HCT116 (cell line): Measurements from ENCODE around the gene LRRC1. TPM values are rescaled to one million over a fixed set of nuclear protein-coding genes. Genes with fewer than 3 reads are reported as not detected.

Source experiments
- ATAC-seq: fragments of 200-7000 bp; cut with Tn5 transposase; 2 replicates; pipeline ENCODE4 v1.9.1; 2020; ENCODE audit warnings: mild to moderate bottlenecking, moderate library complexity
- BruUV-seq: library from RNA; stranded (reverse); fragments of 400-500 nt; replicated peaks from 2 replicates; lab custom pipeline; 2021; lab: Mats Ljungman, UMichigan
- CTCF ChIA-PET: fragments of 300-600 bp; sonication (Branson Sonifier 250); formaldehyde crosslinking; loops from one replicate; lab custom pipeline; 2021; ENCODE audit warnings: antibody characterized with exemption; lab: Charles Lee
- POLR2A ChIA-PET: fragments of 300-600, 350-600 bp; sonication (Branson Sonifier 250); formaldehyde crosslinking; loops from one replicate; lab custom pipeline; 2021; ENCODE audit warnings: antibody characterized with exemption; lab: Charles Lee
- RAD21 ChIA-PET, 2 experiments: fragments of 300-600 bp; sonication (Branson Sonifier 250); formaldehyde crosslinking; loops; one replicate each; lab custom pipeline; 2023; ENCODE audit warnings: low total read pairs in 2 of 2; ENCODE audit not compliant: uncharacterized antibody in 2 of 2, unreplicated experiment in 2 of 2, low non-redundant PET in 1 of 2; lab: Charles Lee
- DNase-seq: peaks from one replicate; pipeline ENCODE4 v3.0.0-alpha.2; 2010; ENCODE audit warnings: low read depth, low spot score
- H2AFZ ChIP-seq: fragments of 200-600 bp; shearing (Covaris generic), sonication (generic); 2 replicates; pipeline ENCODE4 v1.6.1; 2017; ENCODE audit warnings: low read depth, mixed run types, mixed read lengths, antibody characterized with exemption, low read length; ENCODE audit not compliant: poor library complexity, severe bottlenecking
- H3K27ac ChIP-seq: 2 replicates; pipeline ENCODE4 v1.5.1; 2012; ENCODE audit warnings: low read depth, low read length
- H3K27me3 ChIP-seq: fragments of 200-600 bp; sonication (generic); 2 replicates; pipeline ENCODE4 v1.6.1; 2016; ENCODE audit warnings: mixed run types, low read length, mixed read lengths; ENCODE audit not compliant: insufficient read depth
- H3K36me3 ChIP-seq, 2 experiments: fragments of 200-500 bp in 1 of 2; fragments of 200-600 bp in 1 of 2; sonication (Bioruptor generic) in 1 of 2; sonication (generic) in 1 of 2; 2 replicates each; pipeline versions ENCODE4 v1.5.1 to v1.6.1; 2014 to 2016; ENCODE audit warnings: low read length in 2 of 2, inconsistent platforms in 1 of 2, mixed read lengths in 1 of 2, mixed run types in 1 of 2; ENCODE audit not compliant: insufficient read depth in 2 of 2, control insufficient read depth in 1 of 2
- H3K4me1 ChIP-seq, 2 experiments: fragments of 200-600 bp in 1 of 2; sonication (generic) in 1 of 2; 2 replicates each; pipeline versions ENCODE4 v1.5.1 to v1.6.1; 2012 to 2017; ENCODE audit warnings: low read length in 2 of 2, inconsistent platforms in 1 of 2, mild to moderate bottlenecking in 1 of 2, mixed read lengths in 1 of 2, mixed run types in 1 of 2, moderate library complexity in 1 of 2; ENCODE audit not compliant: insufficient read depth in 2 of 2, control insufficient read depth in 1 of 2
- H3K4me2 ChIP-seq: fragments of 200-600 bp; sonication (generic); 2 replicates; pipeline ENCODE4 v1.6.1; 2017; ENCODE audit warnings: mixed run types, low read length, mixed read lengths
- H3K4me3 ChIP-seq, 2 experiments: fragments of 200-600 bp in 1 of 2; sonication (generic) in 1 of 2; replicated peaks in 1 of 2; 2 replicates each; pipeline ENCODE4 v1.5.1; 2011 to 2016; ENCODE audit warnings: low read length in 2 of 2, control low read depth in 1 of 2, low read depth in 1 of 2, mild to moderate bottlenecking in 1 of 2, mixed read lengths in 1 of 2, mixed run types in 1 of 2
- H3K79me2 ChIP-seq: fragments of 200-600 bp; sonication (generic); 2 replicates; pipeline ENCODE4 v1.6.1; 2017; ENCODE audit warnings: mild to moderate bottlenecking, mixed run types, low read length, moderate library complexity, mixed read lengths; ENCODE audit not compliant: insufficient read depth
- H3K9ac ChIP-seq: fragments of 200-600 bp; sonication (generic); 2 replicates; pipeline ENCODE4 v1.6.1; 2016; ENCODE audit warnings: low read length, mixed read lengths
- H3K9me2 ChIP-seq: fragments of 200-600 bp; sonication (generic), shearing (Covaris generic); 2 replicates; pipeline ENCODE4 v1.6.1; 2017; ENCODE audit warnings: mixed run types, mild to moderate bottlenecking, moderate library complexity; ENCODE audit not compliant: insufficient read depth
- H3K9me3 ChIP-seq, 2 experiments: fragments of 200-500 bp in 1 of 2; fragments of 200-600 bp in 1 of 2; sonication (Bioruptor generic) in 1 of 2; sonication (generic) in 1 of 2; 2 replicates each; pipeline ENCODE4 v1.6.1; 2014 to 2017; ENCODE audit warnings: low read length in 2 of 2, mixed read lengths in 2 of 2, inconsistent platforms in 1 of 2, low read depth in 1 of 2, mild to moderate bottlenecking in 1 of 2, mixed run types in 1 of 2, moderate library complexity in 1 of 2; ENCODE audit not compliant: control insufficient read depth in 1 of 2, insufficient read depth in 1 of 2
- H4K20me1 ChIP-seq: fragments of 200-600 bp; sonication (generic), shearing (Covaris generic); 2 replicates; pipeline ENCODE4 v1.6.1; 2017; ENCODE audit warnings: mixed run types, mild to moderate bottlenecking, moderate library complexity; ENCODE audit not compliant: insufficient read depth
- CEBPB ChIP-seq: IDR thresholded peaks from 2 replicates; pipeline ENCODE4 v1.6.1; 2012; ENCODE audit warnings: low read depth
- EGR1 ChIP-seq: IDR thresholded peaks from 2 replicates; pipeline ENCODE4 v1.6.1; 2012; ENCODE audit warnings: low read depth
- ELF1 ChIP-seq: IDR thresholded peaks from 2 replicates; pipeline ENCODE4 v1.6.1; 2012; ENCODE audit warnings: low read depth, borderline replicate concordance
- JUND ChIP-seq: IDR thresholded peaks from 2 replicates; pipeline ENCODE4 v1.6.1; 2012
- POLR2A ChIP-seq: IDR thresholded peaks from 2 replicates; pipeline ENCODE4 v1.7.0; 2011; ENCODE audit warnings: borderline replicate concordance; ENCODE audit not compliant: insufficient read depth, insufficient read length; ENCODE audit errors: extremely low read depth
- RAD21 ChIP-seq: IDR thresholded peaks from 2 replicates; pipeline ENCODE4 v1.6.1; 2012; ENCODE audit warnings: low read depth, mild to moderate bottlenecking
- SIN3A ChIP-seq: IDR thresholded peaks from 2 replicates; pipeline ENCODE4 v1.6.1; 2012; ENCODE audit warnings: low read depth
- SP1 ChIP-seq: IDR thresholded peaks from 2 replicates; pipeline ENCODE4 v1.6.1; 2012; ENCODE audit warnings: low read depth
- SRF ChIP-seq: IDR thresholded peaks from 2 replicates; pipeline ENCODE4 v1.6.1; 2012; ENCODE audit warnings: low read depth
- TCF7L2 ChIP-seq: IDR thresholded peaks from 2 replicates; pipeline ENCODE4 v1.7.0; 2011; ENCODE audit warnings: borderline replicate concordance, inconsistent platforms; ENCODE audit not compliant: insufficient read depth, insufficient read length; ENCODE audit errors: extremely low read depth
- YY1 ChIP-seq: IDR thresholded peaks from 2 replicates; pipeline ENCODE4 v1.6.1; 2011; ENCODE audit warnings: low read length, low read depth, moderate library complexity, mild to moderate bottlenecking; ENCODE audit not compliant: insufficient replicate concordance; ENCODE audit errors: extremely low read depth
- ZNF274 ChIP-seq: fragments of 200-500 bp; sonication (Bioruptor generic); IDR thresholded peaks from 2 replicates; pipeline ENCODE4 v1.6.1; 2014; ENCODE audit warnings: mild to moderate bottlenecking, low read depth, low read length, inconsistent platforms
- intact Hi-C: fragments of 100-400 bp; cut with micrococcal nuclease; formaldehyde crosslinking; loops from 2 replicates; pipeline ENCODE4 v1.10.0; 2022
- total RNA-seq: library from RNA; stranded (reverse); gene quantifications from one replicate; pipeline ENCODE4 v1.2.1, GENCODE V29; 2021; ENCODE audit not compliant: unreplicated experiment
- TF ChIP-seq, protein P1 (sequence below): IDR thresholded peaks from 2 replicates; pipeline ENCODE4 v1.6.1; 2011; ENCODE audit warnings: mild to moderate bottlenecking, low read length, moderate library complexity; ENCODE audit not compliant: insufficient replicate concordance; ENCODE audit errors: extremely low read depth

The LRRC1 gene
- total RNA-seq, 1 experiment from 2014 or later: 19.8 TPM

DNA sequence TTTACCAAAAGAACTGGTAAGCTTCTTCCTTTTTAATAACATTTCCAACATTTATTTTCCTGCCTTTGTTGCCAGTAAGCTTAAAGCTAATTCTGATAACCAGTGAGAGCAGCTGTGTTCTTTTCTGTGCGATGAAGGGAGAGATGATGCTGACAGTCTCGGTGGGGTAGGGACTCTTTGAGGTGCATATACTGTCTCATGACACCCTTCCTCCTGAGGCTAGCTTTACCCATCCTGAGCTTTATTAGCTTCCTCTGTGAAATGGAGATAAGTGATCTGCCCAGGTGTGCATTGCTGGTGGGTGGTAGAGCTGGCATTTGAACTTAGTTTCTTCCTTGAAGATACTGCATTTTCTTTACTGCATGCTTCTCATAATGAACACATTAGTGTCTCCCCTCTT is 92.5 kb downstream of the LRRC1 start:
- H4K20me1 ChIP-seq: no peaks in the 10 kb centered on the region
- no peak overlapping the region for H3K4me2 ChIP-seq
- no peak overlapping the region for H2AFZ ChIP-seq
- TF ChIP-seq SIN3A (no peak), TCF7L2 (no peak), ZNF274 (no peak), SP1 (no peak), YY1 (no peak), EGR1 (no peak), POLR2A (no peak), RAD21 (no peak), ELF1 (no peak), CEBPB (no peak), SRF (no peak), JUND (no peak)
- TF ChIP-seq, all 23 proteins: peak for 0
- ChIA-PET RAD21 (no interaction called here), POLR2A (no interaction called here), CTCF (no interaction called here)
- H3K27ac ChIP-seq: no peak overlapping the region
- no peaks in the 10 kb centered on the region for H3K9me3 ChIP-seq
- no TSS peak for BruUV-seq
- no peaks in the 10 kb centered on the region for H3K27me3 ChIP-seq
- H3K9me2 ChIP-seq: no peaks in the 10 kb centered on the region
- H3K4me3 ChIP-seq: no peak overlapping the region
- no peaks in the 10 kb centered on the region for H3K4me1 ChIP-seq
- no peak for DNase-seq
- ATAC-seq: no peak
- intact Hi-C loops: no loop called here
- H3K79me2 ChIP-seq: no peaks in the 10 kb centered on the region
- no peaks in the 10 kb centered on the region for H3K36me3 ChIP-seq
- H3K9ac ChIP-seq: no peak overlapping the region

DNA sequence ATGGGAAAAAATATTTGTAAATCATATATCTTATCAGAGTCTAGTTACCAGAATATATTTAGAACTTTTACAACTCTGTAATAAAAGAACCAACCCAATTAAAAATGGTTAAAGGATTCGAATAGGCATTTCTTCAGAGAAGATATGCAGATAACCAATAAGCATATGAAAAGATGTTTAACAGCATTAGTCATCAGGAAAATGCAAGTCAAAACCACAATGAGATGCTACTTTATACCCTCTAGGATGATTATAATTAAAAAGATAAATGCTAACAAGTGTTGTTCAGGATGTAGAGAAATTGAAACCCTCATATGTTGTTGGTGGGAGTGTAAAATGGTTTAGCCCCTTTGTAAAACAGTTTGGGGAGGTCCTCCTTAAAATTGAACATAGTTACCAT is 94.1 kb downstream of the LRRC1 start:
- no peak for DNase-seq
- H3K4me1 ChIP-seq: peaks cover 4% of the 10 kb centered on the region in 2 experiments

More for the DNA sequence above, 94.1 kb downstream of the LRRC1 start:
- intact Hi-C loops: no loop called here
- Histone ChIP-seq H3K27ac (no peak overlapping the region), H3K36me3 (no peaks in the 10 kb centered on the region), H3K4me2 (no peak overlapping the region), H3K9me2 (no peaks in the 10 kb centered on the region), H3K79me2 (no peaks in the 10 kb centered on the region), H4K20me1 (no peaks in the 10 kb centered on the region), H3K27me3 (no peaks in the 10 kb centered on the region), H2AFZ (no peak overlapping the region), H3K9me3 (no peaks in the 10 kb centered on the region), H3K4me3 (no peak overlapping the region), H3K9ac (no peak overlapping the region)
- TF ChIP-seq, protein P1, sequence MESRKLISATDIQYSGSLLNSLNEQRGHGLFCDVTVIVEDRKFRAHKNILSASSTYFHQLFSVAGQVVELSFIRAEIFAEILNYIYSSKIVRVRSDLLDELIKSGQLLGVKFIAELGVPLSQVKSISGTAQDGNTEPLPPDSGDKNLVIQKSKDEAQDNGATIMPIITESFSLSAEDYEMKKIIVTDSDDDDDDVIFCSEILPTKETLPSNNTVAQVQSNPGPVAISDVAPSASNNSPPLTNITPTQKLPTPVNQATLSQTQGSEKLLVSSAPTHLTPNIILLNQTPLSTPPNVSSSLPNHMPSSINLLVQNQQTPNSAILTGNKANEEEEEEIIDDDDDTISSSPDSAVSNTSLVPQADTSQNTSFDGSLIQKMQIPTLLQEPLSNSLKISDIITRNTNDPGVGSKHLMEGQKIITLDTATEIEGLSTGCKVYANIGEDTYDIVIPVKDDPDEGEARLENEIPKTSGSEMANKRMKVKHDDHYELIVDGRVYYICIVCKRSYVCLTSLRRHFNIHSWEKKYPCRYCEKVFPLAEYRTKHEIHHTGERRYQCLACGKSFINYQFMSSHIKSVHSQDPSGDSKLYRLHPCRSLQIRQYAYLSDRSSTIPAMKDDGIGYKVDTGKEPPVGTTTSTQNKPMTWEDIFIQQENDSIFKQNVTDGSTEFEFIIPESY: no peak
- BruUV-seq: no TSS peak
- ATAC-seq: no peak
- ChIA-PET CTCF (no interaction called here), POLR2A (no interaction called here), RAD21 (no interaction called here)
